PFSK-1 (cell line): ENCODE data around the gene MCRIP1.

Experiments
- FOXP2 ChIP-seq: optimal IDR thresholded peaks from 2 replicates; pipeline ENCODE3; 2011; ENCODE audit warnings: borderline replicate concordance, control low read depth, inconsistent platforms; ENCODE audit not compliant: insufficient read depth; ENCODE audit errors: extremely low read length, extremely low read depth
- POLR2AphosphoS5 ChIP-seq: IDR thresholded peaks from 2 replicates; pipeline ENCODE4 v1.6.1; 2012; ENCODE audit warnings: low read depth, mild to moderate bottlenecking, control low read depth, low read length, moderate library complexity
- REST ChIP-seq, 2 experiments: IDR thresholded peaks; 2 replicates each; pipeline versions ENCODE4 v1.6.1 to v1.8.0; 2011 to 2012; ENCODE audit warnings: low read depth in 2 of 2, low read length in 2 of 2, control low read depth in 1 of 2, inconsistent platforms in 1 of 2, mild to moderate bottlenecking in 1 of 2, moderate library complexity in 1 of 2; ENCODE audit not compliant: insufficient read depth in 1 of 2
- SIN3A ChIP-seq: IDR thresholded peaks from 2 replicates; pipeline ENCODE4 v1.6.1; 2012; ENCODE audit warnings: mild to moderate bottlenecking, low read length, moderate library complexity, borderline replicate concordance; ENCODE audit not compliant: insufficient read depth
- TAF1 ChIP-seq: IDR thresholded peaks from 2 replicates; pipeline ENCODE4 v1.6.1; 2012; ENCODE audit warnings: low read length, control low read depth, borderline replicate concordance; ENCODE audit not compliant: insufficient read depth

MCRIP1 gene

GRCh38 chr17:81822312-81822637, 10.8 kb downstream of the MCRIP1 start:
- TF ChIP-seq POLR2AphosphoS5, result no peak
- TF ChIP-seq TAF1, result no peak
- TF ChIP-seq REST (IDR thresholded peaks at IDR 0.05; ENCODE audit: insufficient read depth in 1 of 2, low read depth in 2 of 2, low read length in 2 of 2), result no peak
- no peak for TF ChIP-seq SIN3A

DNA sequence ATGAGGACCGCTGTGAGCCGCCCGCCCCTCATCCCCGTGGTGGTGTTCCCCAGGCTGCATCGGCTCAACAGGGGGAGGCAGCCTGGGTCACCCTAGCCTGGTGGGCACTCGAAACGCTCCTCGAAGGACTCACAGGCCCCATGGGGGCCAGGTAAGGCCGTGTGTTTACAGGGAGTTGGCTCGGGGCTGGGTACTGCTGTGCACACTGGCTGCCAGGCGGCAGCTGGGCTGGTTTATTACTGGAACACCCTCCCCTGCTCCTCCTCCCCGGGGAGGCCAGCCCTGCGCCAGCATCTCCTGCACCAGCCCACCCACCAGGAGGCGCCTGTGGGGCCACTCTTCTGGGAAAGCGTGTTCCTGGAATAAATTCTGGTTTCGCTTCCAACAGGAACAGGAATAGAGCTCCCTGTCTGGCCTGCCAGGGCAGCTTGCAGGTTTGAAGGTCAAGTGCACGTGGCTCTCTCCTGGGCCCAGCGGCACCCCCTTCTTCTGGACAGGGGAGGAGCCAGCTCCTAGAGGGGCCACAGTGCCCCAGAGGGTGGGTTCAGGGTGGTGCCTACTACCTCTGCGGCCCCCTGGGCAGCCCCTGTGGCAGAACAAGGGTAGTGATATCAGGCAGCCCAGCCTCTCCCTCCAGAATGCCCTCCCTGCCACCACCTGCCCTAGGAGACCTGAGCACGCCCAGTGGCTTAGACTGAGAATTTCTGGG, 11.3 kb downstream of the MCRIP1 start:
- no peak for TF ChIP-seq REST (IDR thresholded peaks at IDR 0.05; ENCODE audit: insufficient read depth in 1 of 2, low read depth in 2 of 2, low read length in 2 of 2)
- no peak for TF ChIP-seq POLR2AphosphoS5
- TF ChIP-seq FOXP2, result no peak
- no peak for TF ChIP-seq SIN3A
- no peak for TF ChIP-seq TAF1

DNA sequence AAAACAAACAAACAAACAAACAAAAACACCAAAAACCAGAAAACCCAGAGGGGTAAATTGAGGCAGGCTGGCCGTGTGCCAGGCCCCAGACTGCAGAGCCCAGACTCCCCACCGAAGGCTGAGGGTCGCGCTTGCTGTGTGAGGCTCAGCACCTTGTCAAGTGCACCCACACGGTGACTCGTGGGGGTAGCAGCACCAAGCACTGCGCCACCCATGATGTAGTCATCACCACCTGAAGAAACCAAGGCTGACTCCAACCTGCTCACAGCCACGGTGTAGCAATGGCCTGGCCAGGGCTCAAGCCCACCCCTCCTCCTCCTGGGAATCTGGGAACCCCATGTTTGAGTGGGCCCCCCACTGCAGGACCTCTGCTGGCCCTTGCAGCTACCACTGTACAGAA, 11.9 kb downstream of the MCRIP1 start:
- TF ChIP-seq REST (IDR thresholded peaks at IDR 0.05; ENCODE audit: insufficient read depth in 1 of 2, low read depth in 2 of 2, low read length in 2 of 2) (no peak), POLR2AphosphoS5 (no peak), TAF1 (no peak), FOXP2 (no peak), SIN3A (no peak)

DNA sequence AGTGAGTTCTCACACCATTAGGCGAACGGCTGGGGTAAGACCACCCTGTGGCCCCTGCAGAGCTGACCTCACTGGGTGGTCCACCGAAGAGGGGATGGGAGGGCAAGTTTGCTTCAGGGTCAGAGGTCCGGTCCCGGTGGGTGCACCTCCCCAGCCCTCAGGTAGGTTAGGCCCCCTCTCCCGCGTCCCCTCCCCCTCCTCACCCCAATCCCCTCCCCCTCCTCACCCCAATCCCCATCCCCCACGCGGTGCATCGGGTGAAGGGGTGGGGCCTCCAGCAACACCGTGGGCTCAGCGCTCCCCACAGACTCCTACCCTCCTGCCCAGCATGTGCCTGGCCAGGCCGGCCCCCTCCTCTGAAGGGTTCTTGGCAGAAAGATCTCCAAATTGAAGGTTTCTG, 13.4 kb downstream of the MCRIP1 start:
- TF ChIP-seq SIN3A (no peak), TAF1 (no peak), FOXP2 (no peak), REST (IDR thresholded peaks at IDR 0.05; ENCODE audit: insufficient read depth in 1 of 2, low read depth in 2 of 2, low read length in 2 of 2) (no peak), POLR2AphosphoS5 (no peak)

DNA sequence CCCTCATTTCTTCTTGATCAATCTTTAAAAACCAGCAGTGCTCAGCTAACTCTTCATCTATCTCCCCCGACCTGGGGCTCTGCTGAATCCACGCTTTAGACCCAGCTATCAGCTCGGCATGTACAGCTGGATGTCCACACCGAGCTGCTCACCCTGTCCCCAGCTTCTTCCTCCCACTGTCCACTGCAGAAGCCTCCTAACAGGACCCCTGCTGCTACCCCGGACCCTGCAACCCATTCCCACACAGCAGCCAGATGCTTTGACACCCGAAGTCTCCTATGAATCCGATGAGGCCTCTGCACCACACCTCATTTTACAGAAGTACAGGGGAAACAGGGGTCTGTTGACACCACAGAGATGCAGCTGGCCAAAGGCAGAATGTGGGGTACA, 15.3 kb downstream of the MCRIP1 start:
- TF ChIP-seq POLR2AphosphoS5 (no peak), REST (IDR thresholded peaks at IDR 0.05; ENCODE audit: insufficient read depth in 1 of 2, low read depth in 2 of 2, low read length in 2 of 2) (no peak), FOXP2 (no peak), SIN3A (no peak), TAF1 (no peak)
